ENCODE measurements around the gene PLSCR1. TPM values are rescaled to one million over a fixed set of nuclear protein-coding genes. Genes with fewer than 3 reads are reported as not detected.

PLSCR1 gene
- total RNA-seq, 3 donors from 2014 or later = 119 to 264 (median 180) TPM

DNA sequence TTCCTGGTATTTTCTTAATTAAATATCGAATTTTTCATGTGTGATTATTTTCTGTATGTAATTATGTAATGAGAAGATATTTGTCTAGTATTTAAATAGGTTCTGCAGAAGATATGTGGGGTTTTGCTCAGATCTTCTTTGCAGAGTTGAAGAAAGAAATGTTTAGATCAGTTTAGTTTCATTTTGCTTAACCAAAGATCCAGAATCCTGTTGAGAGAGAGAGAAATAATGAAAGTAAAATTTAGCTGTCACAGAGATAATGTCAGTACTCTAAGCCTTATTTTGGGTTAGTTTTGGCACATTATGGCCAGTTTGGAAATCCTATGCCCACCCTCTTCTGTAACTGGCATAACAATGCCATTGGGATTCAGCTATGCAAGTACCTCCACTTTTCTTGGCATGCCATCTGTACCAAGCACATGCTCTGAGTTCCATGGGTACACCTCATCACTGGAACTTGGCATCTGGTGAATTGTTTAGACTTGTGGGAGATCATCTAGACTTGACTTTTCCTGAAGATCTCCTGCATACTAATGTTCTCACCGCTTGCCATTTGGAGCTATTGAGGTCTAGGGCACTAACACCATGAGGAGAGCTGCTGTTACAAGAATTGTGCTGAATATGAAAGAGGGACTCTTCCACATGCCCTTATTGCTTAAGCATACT is 30.9 kb downstream of the PLSCR1 start:
- H3K9me3 ChIP-seq = no peaks in the 10 kb centered on the region
- peaks cover 10% of the 10 kb centered on the region for H3K4me1 ChIP-seq (ENCODE audit: low read depth)
- DNase-seq = no peak
- H3K36me3 ChIP-seq (ENCODE audit: low read depth) = no peaks in the 10 kb centered on the region
- TF ChIP-seq, protein P1, sequence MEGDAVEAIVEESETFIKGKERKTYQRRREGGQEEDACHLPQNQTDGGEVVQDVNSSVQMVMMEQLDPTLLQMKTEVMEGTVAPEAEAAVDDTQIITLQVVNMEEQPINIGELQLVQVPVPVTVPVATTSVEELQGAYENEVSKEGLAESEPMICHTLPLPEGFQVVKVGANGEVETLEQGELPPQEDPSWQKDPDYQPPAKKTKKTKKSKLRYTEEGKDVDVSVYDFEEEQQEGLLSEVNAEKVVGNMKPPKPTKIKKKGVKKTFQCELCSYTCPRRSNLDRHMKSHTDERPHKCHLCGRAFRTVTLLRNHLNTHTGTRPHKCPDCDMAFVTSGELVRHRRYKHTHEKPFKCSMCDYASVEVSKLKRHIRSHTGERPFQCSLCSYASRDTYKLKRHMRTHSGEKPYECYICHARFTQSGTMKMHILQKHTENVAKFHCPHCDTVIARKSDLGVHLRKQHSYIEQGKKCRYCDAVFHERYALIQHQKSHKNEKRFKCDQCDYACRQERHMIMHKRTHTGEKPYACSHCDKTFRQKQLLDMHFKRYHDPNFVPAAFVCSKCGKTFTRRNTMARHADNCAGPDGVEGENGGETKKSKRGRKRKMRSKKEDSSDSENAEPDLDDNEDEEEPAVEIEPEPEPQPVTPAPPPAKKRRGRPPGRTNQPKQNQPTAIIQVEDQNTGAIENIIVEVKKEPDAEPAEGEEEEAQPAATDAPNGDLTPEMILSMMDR (IDR thresholded peaks at IDR 0.05) = no peak
- intact Hi-C loops (cut with DNase I, micrococcal nuclease) = no loop called here
- H3K4me3 ChIP-seq = no peak overlapping the region
- ATAC-seq = no peak

DNA sequence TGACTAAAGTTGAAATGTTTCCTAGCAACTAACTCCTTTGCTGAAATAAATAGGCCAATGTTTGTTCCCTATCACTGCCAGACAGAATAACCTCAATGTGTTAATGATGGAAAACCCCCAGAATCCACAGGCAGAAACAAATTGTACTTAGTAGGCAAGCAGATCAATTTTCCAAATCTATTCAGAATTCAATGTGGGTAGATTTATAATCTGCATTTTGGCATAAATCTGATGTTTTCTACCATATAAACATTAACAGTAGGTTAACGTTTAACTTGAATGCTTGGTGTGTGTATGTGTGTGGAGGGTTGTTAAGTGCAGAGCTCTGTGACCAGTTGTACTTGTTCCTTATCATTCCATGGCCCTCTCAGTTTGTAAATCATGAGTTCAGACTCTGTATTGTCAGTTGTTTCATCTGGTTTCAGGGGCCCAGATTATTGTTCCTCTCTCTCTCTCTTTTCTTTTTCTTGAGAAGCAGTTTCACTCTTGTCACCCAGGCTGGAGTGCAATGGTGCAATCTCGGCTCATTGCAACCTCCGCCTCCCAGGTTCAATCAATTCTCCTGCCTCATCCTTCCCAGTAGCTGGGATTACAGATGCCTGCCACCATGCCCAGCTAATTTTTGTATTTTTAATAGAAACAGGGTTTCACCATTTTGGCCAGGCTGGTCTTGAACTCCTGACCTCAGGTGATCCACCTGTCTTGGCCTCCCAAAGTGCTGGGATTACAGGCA is 32.8 kb downstream of the PLSCR1 start:
- H3K36me3 ChIP-seq (ENCODE audit: low read depth) = no peaks in the 10 kb centered on the region
- peaks cover 11% of the 10 kb centered on the region for H3K4me1 ChIP-seq (ENCODE audit: low read depth)
- ATAC-seq (peak; percentile 84), DNase-seq (no peak)
- no peak overlapping the region for H3K4me3 ChIP-seq
- intact Hi-C loops (cut with DNase I, micrococcal nuclease) = no loop called here
- TF ChIP-seq, protein P1 (IDR thresholded peaks at IDR 0.05) = no peak
- H3K9me3 ChIP-seq = no peaks in the 10 kb centered on the region

DNA sequence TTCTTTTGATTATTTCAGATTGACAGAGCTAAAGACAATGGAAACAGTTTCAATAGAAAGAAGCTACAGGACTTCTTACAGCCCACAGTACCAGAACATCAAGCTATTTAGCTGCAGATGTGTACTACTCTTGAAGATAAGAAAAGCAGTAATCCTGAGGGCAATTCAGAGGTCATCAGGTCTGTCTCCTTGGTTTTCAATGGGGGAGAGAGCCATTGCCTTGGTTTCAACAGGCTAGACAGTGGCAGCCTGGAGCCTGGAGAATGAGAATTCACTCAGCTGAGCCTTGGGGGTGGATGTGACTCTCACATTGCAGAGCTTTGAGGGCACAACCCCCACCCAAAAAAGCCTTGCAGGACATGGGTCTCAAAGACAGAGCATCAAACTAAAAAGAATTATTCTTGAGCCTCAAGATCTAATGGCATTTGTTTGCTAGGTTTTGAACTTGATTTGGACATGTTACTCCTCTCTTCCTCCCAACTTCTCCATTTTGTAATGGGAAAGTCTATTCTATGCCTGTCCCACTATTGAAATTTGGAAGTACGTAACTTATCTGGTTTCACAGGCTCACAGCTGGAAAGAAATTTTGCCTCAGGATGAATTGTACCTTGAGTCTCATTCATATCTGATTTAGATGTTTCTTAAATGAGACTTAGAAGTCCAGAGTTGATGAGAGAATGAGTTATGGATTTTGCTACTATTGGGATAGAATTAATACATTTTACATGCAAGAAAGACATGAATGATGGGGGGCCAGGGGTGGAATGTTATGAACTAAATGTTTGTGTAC is 36.9 kb downstream of the PLSCR1 start:
- intact Hi-C loops (cut with DNase I, micrococcal nuclease) = loop anchor here in 1 of 2 donors (5.0 kb wide), 1 partner anchor 35 kb away; the partner anchor contains the start of gene PLSCR1
- TF ChIP-seq, protein P1 (IDR thresholded peaks at IDR 0.05) = no peak
- Histone ChIP-seq H3K4me1 (ENCODE audit: low read depth) (peaks cover 27% of the 10 kb centered on the region), H3K9me3 (no peaks in the 10 kb centered on the region), H3K36me3 (ENCODE audit: low read depth) (no peaks in the 10 kb centered on the region), H3K4me3 (no peak overlapping the region)
- DNase-seq (no peak), ATAC-seq (no peak)

DNA sequence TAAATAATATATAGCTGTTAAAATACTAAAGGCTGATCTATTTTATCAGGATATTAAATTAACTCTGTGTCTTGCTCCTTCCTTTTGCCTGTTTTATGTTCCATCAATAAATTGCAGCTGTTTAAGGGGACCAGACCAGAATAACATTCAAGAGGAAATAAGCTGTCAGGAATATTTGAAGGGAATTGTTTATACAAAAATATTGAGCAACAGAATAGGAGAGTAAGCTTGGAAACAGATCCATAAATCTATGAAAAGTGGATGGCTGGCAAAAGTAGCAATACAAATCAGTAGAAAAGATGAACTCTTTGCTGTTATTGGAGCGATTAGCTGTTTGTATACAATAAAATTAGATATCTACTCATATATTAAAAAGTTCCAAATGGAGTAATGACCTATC is 38.9 kb downstream of the PLSCR1 start:
- Histone ChIP-seq H3K4me1 (ENCODE audit: low read depth) (peaks cover 26% of the 10 kb centered on the region), H3K9me3 (no peaks in the 10 kb centered on the region), H3K36me3 (ENCODE audit: low read depth) (no peaks in the 10 kb centered on the region), H3K4me3 (no peak overlapping the region)
- intact Hi-C loops (cut with DNase I, micrococcal nuclease) = loop anchor here in 1 of 2 donors (5.0 kb wide), 1 partner anchor 37 kb away; the partner anchor contains the start of gene PLSCR1
- no peak for ATAC-seq
- no peak for DNase-seq
- TF ChIP-seq, protein P1 (IDR thresholded peaks at IDR 0.05) = no peak

DNA sequence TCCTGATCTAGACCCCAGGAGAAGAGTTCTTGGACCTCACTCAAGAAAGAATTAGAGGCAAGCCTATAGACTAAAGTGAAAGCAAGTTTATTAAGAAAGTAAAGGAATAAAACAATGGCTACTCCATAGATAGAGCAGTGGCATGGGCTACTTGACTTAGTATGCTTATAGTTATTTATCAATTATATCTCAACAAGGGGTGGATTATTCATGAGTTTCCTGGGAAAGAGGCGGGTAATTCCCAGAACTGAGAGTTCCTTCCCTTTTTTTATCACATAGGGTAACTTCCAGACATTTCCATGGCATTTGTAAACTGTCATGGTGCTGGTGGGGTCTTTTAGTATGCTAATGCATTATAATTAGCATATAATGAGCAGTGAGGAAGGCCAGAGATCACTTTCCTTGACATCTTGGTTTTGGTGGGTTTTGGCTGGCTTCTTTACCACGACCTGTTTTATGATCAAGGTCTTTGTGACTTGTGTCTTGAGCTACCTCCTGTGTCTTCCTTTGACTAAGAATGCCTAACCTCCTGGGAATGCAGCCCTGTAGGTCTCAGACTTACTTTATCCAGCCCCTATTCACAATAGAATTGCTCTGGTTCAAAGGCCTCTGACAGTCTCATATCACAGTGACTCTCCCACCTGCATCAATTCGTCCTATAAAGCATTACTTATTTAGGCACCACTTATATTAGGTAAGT is 39.8 kb downstream of the PLSCR1 start:
- intact Hi-C loops (cut with DNase I, micrococcal nuclease) = loop anchor here in 1 of 2 donors (5.0 kb wide), 1 partner anchor 38 kb away; the partner anchor contains the start of gene PLSCR1
- no peak for ATAC-seq
- H3K36me3 ChIP-seq (ENCODE audit: low read depth) = no peaks in the 10 kb centered on the region
- TF ChIP-seq, protein P1 (IDR thresholded peaks at IDR 0.05) = no peak
- no peak for DNase-seq
- H3K9me3 ChIP-seq = no peaks in the 10 kb centered on the region
- no peak overlapping the region for H3K4me3 ChIP-seq
- peaks cover 26% of the 10 kb centered on the region for H3K4me1 ChIP-seq (ENCODE audit: low read depth)

Measured in mucosa of descending colon (tissue), 3 donors.